Ishikawa (cell line): ENCODE data around the gene IGSF22.

ENCODE experiments used
- CEBPB ChIP-seq: IDR thresholded peaks from 2 replicates; pipeline ENCODE4 v1.6.1; 2012
- CREB1 ChIP-seq: IDR thresholded peaks from 2 replicates; pipeline ENCODE4 v1.6.1; 2012; ENCODE audit warnings: low read depth
- EGR1 ChIP-seq: IDR thresholded peaks from 2 replicates; pipeline ENCODE4 v1.6.1; 2012
- EP300 ChIP-seq: IDR thresholded peaks from 2 replicates; pipeline ENCODE4 v1.6.1; 2012; ENCODE audit warnings: borderline replicate concordance
- FOXM1 ChIP-seq: IDR thresholded peaks from 2 replicates; pipeline ENCODE4 v1.6.1; 2012; ENCODE audit warnings: low read depth, borderline replicate concordance
- NFIC ChIP-seq: IDR thresholded peaks from 2 replicates; pipeline ENCODE4 v1.6.1; 2012
- RAD21 ChIP-seq: IDR thresholded peaks from 2 replicates; pipeline ENCODE4 v1.6.1; 2012; ENCODE audit warnings: low read depth
- TAF1 ChIP-seq: IDR thresholded peaks from 2 replicates; pipeline ENCODE4 v1.6.1; 2012; ENCODE audit warnings: low read depth, mild to moderate bottlenecking
- TCF12 ChIP-seq: IDR thresholded peaks from 2 replicates; pipeline ENCODE4 v1.6.1; 2012; ENCODE audit warnings: low read depth
- TEAD4 ChIP-seq: IDR thresholded peaks from 2 replicates; pipeline ENCODE4 v1.6.1; 2012
- YY1 ChIP-seq: IDR thresholded peaks from 2 replicates; pipeline ENCODE4 v1.6.1; 2012; ENCODE audit warnings: low read depth
- ZBTB7A ChIP-seq: IDR thresholded peaks from 2 replicates; pipeline ENCODE4 v1.6.1; 2012; ENCODE audit warnings: low read depth
- TF ChIP-seq, protein P1 (sequence below): IDR thresholded peaks from 2 replicates; pipeline ENCODE4 v1.6.1; 2012
- TF ChIP-seq, protein P2 (sequence below): IDR thresholded peaks from 2 replicates; pipeline ENCODE4 v1.6.1; 2012
- TF ChIP-seq, protein P3 (sequence below): IDR thresholded peaks from 2 replicates; pipeline ENCODE4 v1.6.1; 2012; ENCODE audit warnings: low read depth, mild to moderate bottlenecking

The IGSF22 gene

DNA sequence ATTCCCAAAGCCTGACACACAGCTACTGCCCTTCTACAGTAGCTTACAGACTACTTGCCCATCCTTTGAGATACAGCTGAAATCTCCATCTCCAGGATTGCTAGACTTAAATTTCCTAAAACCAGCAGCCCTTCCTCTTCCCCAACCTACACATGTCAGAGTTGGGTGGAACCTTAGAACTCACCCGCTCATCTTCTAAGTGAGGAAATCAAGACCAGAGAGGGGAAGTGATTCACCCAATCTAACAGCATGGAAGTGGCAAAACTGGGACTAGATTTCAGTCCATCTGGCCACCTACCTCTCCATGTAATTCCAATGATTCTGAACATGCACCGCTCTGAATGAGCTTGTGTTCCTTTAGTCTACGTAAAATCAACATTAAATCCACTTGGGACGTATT lies 28.4 kb downstream of the IGSF22 start:
- TF ChIP-seq EP300 (no peak), YY1 (no peak), TEAD4 (no peak), ZBTB7A (no peak), RAD21 (no peak), NFIC (no peak), TCF12 (no peak), CREB1 (no peak), FOXM1 (no peak), TAF1 (no peak), CEBPB (no peak), EGR1 (no peak)
- TF ChIP-seq, protein P1, sequence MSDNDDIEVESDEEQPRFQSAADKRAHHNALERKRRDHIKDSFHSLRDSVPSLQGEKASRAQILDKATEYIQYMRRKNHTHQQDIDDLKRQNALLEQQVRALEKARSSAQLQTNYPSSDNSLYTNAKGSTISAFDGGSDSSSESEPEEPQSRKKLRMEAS = no peak
- TF ChIP-seq, protein P2, sequence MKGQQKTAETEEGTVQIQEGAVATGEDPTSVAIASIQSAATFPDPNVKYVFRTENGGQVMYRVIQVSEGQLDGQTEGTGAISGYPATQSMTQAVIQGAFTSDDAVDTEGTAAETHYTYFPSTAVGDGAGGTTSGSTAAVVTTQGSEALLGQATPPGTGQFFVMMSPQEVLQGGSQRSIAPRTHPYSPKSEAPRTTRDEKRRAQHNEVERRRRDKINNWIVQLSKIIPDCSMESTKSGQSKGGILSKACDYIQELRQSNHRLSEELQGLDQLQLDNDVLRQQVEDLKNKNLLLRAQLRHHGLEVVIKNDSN = no peak
- TF ChIP-seq, protein P3, sequence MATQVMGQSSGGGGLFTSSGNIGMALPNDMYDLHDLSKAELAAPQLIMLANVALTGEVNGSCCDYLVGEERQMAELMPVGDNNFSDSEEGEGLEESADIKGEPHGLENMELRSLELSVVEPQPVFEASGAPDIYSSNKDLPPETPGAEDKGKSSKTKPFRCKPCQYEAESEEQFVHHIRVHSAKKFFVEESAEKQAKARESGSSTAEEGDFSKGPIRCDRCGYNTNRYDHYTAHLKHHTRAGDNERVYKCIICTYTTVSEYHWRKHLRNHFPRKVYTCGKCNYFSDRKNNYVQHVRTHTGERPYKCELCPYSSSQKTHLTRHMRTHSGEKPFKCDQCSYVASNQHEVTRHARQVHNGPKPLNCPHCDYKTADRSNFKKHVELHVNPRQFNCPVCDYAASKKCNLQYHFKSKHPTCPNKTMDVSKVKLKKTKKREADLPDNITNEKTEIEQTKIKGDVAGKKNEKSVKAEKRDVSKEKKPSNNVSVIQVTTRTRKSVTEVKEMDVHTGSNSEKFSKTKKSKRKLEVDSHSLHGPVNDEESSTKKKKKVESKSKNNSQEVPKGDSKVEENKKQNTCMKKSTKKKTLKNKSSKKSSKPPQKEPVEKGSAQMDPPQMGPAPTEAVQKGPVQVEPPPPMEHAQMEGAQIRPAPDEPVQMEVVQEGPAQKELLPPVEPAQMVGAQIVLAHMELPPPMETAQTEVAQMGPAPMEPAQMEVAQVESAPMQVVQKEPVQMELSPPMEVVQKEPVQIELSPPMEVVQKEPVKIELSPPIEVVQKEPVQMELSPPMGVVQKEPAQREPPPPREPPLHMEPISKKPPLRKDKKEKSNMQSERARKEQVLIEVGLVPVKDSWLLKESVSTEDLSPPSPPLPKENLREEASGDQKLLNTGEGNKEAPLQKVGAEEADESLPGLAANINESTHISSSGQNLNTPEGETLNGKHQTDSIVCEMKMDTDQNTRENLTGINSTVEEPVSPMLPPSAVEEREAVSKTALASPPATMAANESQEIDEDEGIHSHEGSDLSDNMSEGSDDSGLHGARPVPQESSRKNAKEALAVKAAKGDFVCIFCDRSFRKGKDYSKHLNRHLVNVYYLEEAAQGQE = no peak

DNA sequence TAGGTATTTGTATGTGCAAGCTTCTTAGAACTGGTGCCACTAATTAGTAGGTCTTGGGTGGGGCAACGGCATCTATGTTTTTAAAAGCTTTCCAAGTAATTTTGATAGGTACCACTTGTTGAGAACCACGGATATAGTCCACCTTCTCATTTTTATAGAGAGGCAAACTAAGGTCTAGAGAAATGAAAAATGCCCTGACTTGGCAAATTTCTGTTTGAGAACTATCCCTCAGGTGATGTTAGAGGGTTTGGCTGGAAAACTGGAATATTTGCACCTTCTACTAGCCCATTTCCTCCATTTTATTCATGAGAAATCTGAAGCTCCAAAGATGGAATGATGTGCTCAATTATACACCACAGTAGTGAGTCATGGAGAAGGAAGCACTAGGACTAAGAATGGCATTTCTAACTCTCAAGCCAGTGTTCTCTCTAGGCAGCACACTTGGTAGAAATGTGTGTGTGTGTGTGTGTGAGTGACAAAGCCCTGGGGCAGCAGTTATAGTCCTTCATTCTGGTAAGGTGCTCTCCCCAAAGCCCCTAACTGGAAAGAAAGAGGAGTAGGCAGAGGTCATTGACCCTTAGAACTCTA lies 29.3 kb downstream of the IGSF22 start:
- no peak for TF ChIP-seq TEAD4
- no peak for TF ChIP-seq TCF12

DNA sequence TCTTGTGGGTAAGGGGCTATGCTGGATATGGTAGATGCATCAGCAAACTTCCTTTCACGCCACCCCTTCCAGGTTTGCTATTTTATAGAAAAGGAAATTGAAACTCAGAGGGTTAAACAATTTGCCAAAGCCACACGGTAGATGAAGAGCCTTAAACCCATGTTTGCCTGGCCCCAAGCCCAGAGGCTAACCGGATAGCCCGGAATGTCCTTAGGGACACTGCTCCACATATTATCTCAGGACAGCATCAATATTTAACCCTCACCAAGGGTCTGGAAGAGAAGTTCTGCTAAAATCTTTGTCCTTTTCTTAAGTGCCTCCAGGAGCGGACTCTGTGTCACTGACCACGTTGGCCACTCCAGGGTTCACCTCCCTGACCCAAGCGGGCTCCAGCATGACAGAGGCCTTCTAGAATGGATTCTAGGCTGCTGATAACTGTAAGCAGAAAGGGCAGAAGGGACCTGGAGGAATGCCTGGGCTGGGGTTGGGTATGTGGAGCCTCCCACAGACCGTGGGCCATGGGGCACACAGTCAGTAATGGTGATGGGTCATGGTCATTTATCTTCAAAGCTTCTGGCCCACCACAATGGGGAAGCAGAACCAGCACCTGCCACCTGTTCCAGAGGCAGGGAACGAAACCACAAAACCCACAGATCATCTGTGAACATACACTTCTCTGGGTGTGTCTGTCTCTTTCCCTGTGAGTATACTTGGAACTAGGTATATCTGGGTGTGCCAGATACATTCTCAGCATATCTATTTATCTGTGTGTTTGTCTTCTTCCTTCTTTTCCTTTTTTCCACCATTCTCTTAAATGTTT lies 32.8 kb downstream of the IGSF22 start:
- TF ChIP-seq NFIC = no peak
- no peak for TF ChIP-seq CREB1
- TF ChIP-seq TAF1 = no peak
- no peak for TF ChIP-seq RAD21
- no peak for TF ChIP-seq FOXM1
- TF ChIP-seq, protein P3 = no peak
- TF ChIP-seq TCF12 = no peak
- TF ChIP-seq YY1 = no peak
- TF ChIP-seq, protein P2 = no peak
- TF ChIP-seq TEAD4 = no peak
- no peak for TF ChIP-seq EP300

DNA sequence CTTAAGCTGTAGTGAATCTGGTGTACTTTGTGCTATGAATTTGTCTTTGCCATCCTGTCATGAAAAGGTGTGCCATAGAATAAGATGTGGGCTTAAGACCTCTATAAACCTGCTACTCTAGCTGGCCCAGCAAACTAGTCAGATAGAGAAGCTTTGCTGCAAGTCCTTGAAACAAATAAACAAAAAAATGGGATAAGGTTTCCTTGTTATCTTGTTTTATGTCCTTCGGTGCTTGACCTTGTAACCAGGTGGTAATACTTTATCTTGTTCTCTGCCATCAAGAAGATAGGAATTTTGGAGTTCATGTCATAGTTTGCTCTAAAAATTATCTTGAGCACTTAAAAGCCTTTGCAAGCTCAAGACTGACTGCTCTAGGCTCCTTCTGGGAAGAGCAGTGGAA lies 41.7 kb downstream of the IGSF22 start:
- TF ChIP-seq TEAD4 = no peak
- TF ChIP-seq EGR1 = no peak
- TF ChIP-seq TCF12 = no peak
- TF ChIP-seq EP300 = no peak
- TF ChIP-seq RAD21 = no peak
- no peak for TF ChIP-seq ZBTB7A
- TF ChIP-seq CEBPB = no peak
- TF ChIP-seq, protein P3 = no peak
- TF ChIP-seq NFIC = no peak
- no peak for TF ChIP-seq FOXM1
- no peak for TF ChIP-seq YY1
- TF ChIP-seq CREB1 = no peak
- TF ChIP-seq, protein P2 = no peak
- TF ChIP-seq, protein P1 = no peak
- TF ChIP-seq TAF1 = no peak
